Measurements from ENCODE around the gene CEP85.

CEP85 gene

GRCh38 chr1:26281971-26282370 lies 48.0 kb downstream of the CEP85 start:
- peak overlapping the region; percentile 80 for H3K4me3 ChIP-seq (ENCODE audit: low read length)
- DNase-seq (ENCODE audit: low read depth), result no peak
- TF ChIP-seq CTCF (conservative IDR thresholded peaks at IDR 0.05; ENCODE audit: low read length), result no peak

- TF ChIP-seq CTCF (conservative IDR thresholded peaks at IDR 0.05; ENCODE audit: low read length), result no peak
- H3K4me3 ChIP-seq (ENCODE audit: low read length), result peak overlapping the region; percentile 31
- DNase-seq (ENCODE audit: low read depth), result no peak
Measured at GRCh38 chr1:26282401-26282918, 48.5 kb downstream of the CEP85 start.

- no peak overlapping the region for H3K4me3 ChIP-seq (ENCODE audit: low read length)
- no peak for TF ChIP-seq CTCF (conservative IDR thresholded peaks at IDR 0.05; ENCODE audit: low read length)
- no peak for DNase-seq (ENCODE audit: low read depth)
Measured at GRCh38 chr1:26283279-26283853, 49.4 kb downstream of the CEP85 start.

- no peak for TF ChIP-seq CTCF (conservative IDR thresholded peaks at IDR 0.05; ENCODE audit: low read length)
- DNase-seq (ENCODE audit: low read depth), result no peak
- H3K4me3 ChIP-seq (ENCODE audit: low read length), result no peak overlapping the region
Measured at GRCh38 chr1:26283871-26284596, 50.0 kb downstream of the CEP85 start.

- TF ChIP-seq CTCF (conservative IDR thresholded peaks at IDR 0.05; ENCODE audit: low read length), result peak; percentile 61
- H3K4me3 ChIP-seq (ENCODE audit: low read length), result no peak overlapping the region
- DNase-seq (ENCODE audit: low read depth), result peak; percentile 87
Measured at GRCh38 chr1:26284597-26285347, 50.8 kb downstream of the CEP85 start.

- no peak for DNase-seq (ENCODE audit: low read depth)
- H3K4me3 ChIP-seq (ENCODE audit: low read length), result no peak overlapping the region
- 0 out of 2 replicates have a peak, but pooled peaks have one; percentile 11 for TF ChIP-seq CTCF (conservative IDR thresholded peaks at IDR 0.05; ENCODE audit: low read length)
Measured at GRCh38 chr1:26285366-26286063, 51.5 kb downstream of the CEP85 start.

Data from AG10803 (cell line).